ENCODE measurements around the gene TAOK2. TPM values are rescaled to one million over a fixed set of nuclear protein-coding genes. Genes with fewer than 3 reads are reported as not detected.

TAOK2 gene
- total RNA-seq, 1 experiment from 2014 or later, result 56.7 TPM

DNA sequence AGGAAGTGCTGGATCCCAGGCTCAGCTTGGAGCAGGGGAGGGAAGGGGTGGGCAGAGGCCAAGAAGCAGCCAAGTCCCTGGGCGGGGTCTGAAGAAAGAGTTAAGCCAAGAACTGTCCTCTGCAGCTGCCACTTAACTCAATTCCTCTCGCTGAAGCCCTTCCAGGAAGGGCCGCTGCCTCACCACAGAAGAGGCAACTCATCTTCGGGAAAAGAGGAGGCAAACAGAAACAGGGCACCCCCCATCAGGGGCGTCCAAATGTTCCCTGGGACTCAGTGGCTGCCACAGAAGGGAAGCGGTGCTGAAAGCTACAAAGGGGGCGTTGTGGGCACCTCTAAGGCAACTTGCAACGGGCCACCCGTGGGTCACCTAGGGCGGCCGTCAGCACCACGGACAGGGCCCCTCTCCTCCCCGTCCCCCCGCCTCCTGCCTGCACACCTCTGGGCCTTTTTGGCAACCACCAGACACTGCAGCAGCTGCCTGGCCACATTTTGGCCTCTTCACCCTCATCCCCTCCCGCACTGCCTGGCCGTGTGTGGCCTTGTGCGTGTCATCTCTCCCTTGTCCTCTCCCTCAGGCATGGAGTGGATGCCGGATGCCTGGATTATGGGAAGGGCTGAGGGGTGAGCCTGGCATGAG, 54.9 kb downstream of the TAOK2 start:
- no peaks in the 10 kb centered on the region for H4K20me1 ChIP-seq (ENCODE audit: insufficient read depth)
- TF ChIP-seq POLR2A (IDR thresholded peaks at IDR 0.05; ENCODE audit: borderline replicate concordance, extremely low read depth, insufficient read depth, insufficient read length), result no peak
- TF ChIP-seq REST (IDR thresholded peaks at IDR 0.05; ENCODE audit: low read depth), result peak; percentile 83
- ChIA-PET CTCF (no interaction called here), RAD21 (ENCODE audit: low non-redundant PET in 1 of 2, low total read pairs in 2 of 2, uncharacterized antibody in 2 of 2, unreplicated experiment in 2 of 2) (no interaction called here), POLR2A (no interaction called here)
- peaks cover 0 to 5% of the 10 kb centered on the region in 2 experiments; a peak in 2 of 4 replicates for H3K4me1 ChIP-seq (ENCODE audit: control insufficient read depth in 1 of 2, insufficient read depth in 2 of 2, low read length in 2 of 2)
- H3K9me2 ChIP-seq (ENCODE audit: insufficient read depth), result no peaks in the 10 kb centered on the region
- H3K79me2 ChIP-seq (ENCODE audit: insufficient read depth, low read length), result no peaks in the 10 kb centered on the region
- H3K4me2 ChIP-seq (ENCODE audit: low read length), result no peak overlapping the region
- H2AFZ ChIP-seq (ENCODE audit: low read depth, low read length, poor library complexity, severe bottlenecking), result no peak overlapping the region
- DNase-seq (ENCODE audit: low read depth, low spot score) (no peak), ATAC-seq (peak; percentile 45)
- no peaks in the 10 kb centered on the region for H3K27me3 ChIP-seq (ENCODE audit: insufficient read depth, low read length)
- no TSS peak for BruUV-seq (replicated peaks)
- no peaks in the 10 kb centered on the region for H3K9me3 ChIP-seq (ENCODE audit: control insufficient read depth in 1 of 2, insufficient read depth in 1 of 2, low read depth in 1 of 2, low read length in 2 of 2)
- no peaks in the 10 kb centered on the region for H3K36me3 ChIP-seq (ENCODE audit: control insufficient read depth in 1 of 2, insufficient read depth in 2 of 2, low read length in 2 of 2)
- intact Hi-C loops (cut with micrococcal nuclease), result loop anchor here (10.0 kb wide), 1 partner anchor 914 kb away; no protein-coding TSS in a partner anchor
- no peak overlapping the region for H3K27ac ChIP-seq (ENCODE audit: low read depth, low read length)
- no peak overlapping the region for H3K4me3 ChIP-seq (replicated peaks in 1 of 2; ENCODE audit: low read depth in 1 of 2, low read length in 2 of 2)
- no peak overlapping the region for H3K9ac ChIP-seq (ENCODE audit: low read length)

DNA sequence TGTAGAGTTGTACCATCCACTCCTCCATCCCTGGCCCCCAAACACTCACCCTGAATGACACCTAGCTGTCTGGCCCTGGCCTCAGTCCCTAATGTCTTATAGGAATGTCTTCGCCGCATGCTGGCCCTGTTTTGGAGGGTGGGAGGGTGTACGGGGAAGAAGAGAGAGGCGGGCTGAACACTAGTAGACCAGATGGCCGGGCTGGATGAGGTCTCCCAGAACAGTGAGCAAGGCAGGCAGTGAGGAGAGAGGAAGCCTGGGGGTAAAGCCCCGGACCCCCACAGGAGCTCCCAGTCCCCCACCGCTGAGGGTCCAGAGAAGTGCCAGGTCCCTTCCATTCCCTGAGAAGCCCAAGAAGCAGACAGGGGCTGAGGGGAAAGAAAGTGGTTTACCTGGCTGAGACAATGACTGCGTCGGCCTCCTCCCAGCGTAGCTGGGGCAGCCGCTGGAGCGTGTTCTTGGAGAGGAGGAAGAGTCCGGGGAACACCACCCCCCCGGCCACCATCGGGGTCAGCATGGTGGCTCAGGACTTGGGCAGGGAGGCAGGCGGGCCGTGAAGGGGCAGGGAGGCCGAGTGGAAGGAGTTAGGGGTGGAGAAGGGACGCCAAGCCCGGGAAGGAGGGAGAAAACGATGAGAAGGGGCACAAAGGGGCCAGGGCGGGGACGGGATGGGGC, 56.5 kb downstream of the TAOK2 start:
- H3K36me3 ChIP-seq (ENCODE audit: control insufficient read depth in 1 of 2, insufficient read depth in 2 of 2, low read length in 2 of 2), result no peaks in the 10 kb centered on the region
- CTCF ChIA-PET, result interaction anchor here (2.3 kb wide), 1 partner anchor 222 kb away, joined by 8 read pairs; no protein-coding TSS in a partner anchor
- BruUV-seq (replicated peaks), result no TSS peak
- H3K9me2 ChIP-seq (ENCODE audit: insufficient read depth), result no peaks in the 10 kb centered on the region
- RAD21 ChIA-PET (ENCODE audit: low non-redundant PET in 1 of 2, low total read pairs in 2 of 2, uncharacterized antibody in 2 of 2, unreplicated experiment in 2 of 2), result no interaction called here
- H3K9me3 ChIP-seq (ENCODE audit: control insufficient read depth in 1 of 2, insufficient read depth in 1 of 2, low read depth in 1 of 2, low read length in 2 of 2), result no peaks in the 10 kb centered on the region
- ATAC-seq (no peak), DNase-seq (ENCODE audit: low read depth, low spot score) (no peak)
- intact Hi-C loops (cut with micrococcal nuclease), result no loop called here
- no peak overlapping the region for H3K27ac ChIP-seq (ENCODE audit: low read depth, low read length)
- H3K9ac ChIP-seq (ENCODE audit: low read length), result no peak overlapping the region
- no peaks in the 10 kb centered on the region for H4K20me1 ChIP-seq (ENCODE audit: insufficient read depth)
- no peaks in the 10 kb centered on the region for H3K79me2 ChIP-seq (ENCODE audit: insufficient read depth, low read length)
- no peaks in the 10 kb centered on the region for H3K27me3 ChIP-seq (ENCODE audit: insufficient read depth, low read length)
- POLR2A ChIA-PET, result no interaction called here
- no peak overlapping the region for H3K4me2 ChIP-seq (ENCODE audit: low read length)
- TF ChIP-seq FOSL1 (IDR thresholded peaks at IDR 0.05; ENCODE audit: low read depth) (no peak), POLR2A (IDR thresholded peaks at IDR 0.05; ENCODE audit: borderline replicate concordance, extremely low read depth, insufficient read depth, insufficient read length) (no peak), EZH2phosphoT487 (IDR thresholded peaks at IDR 0.05; ENCODE audit: borderline replicate concordance) (no peak), JUND (IDR thresholded peaks at IDR 0.05) (no peak), TCF7L2 (IDR thresholded peaks at IDR 0.05; ENCODE audit: borderline replicate concordance, extremely low read depth, insufficient read depth, insufficient read length) (no peak), CEBPB (IDR thresholded peaks at IDR 0.05; ENCODE audit: low read depth) (no peak), ZFX (IDR thresholded peaks at IDR 0.05) (no peak), POLR2AphosphoS5 (IDR thresholded peaks at IDR 0.05; ENCODE audit: low read depth, low read length) (no peak), RAD21 (IDR thresholded peaks at IDR 0.05; ENCODE audit: low read depth) (no peak)
- TF ChIP-seq, protein P1, sequence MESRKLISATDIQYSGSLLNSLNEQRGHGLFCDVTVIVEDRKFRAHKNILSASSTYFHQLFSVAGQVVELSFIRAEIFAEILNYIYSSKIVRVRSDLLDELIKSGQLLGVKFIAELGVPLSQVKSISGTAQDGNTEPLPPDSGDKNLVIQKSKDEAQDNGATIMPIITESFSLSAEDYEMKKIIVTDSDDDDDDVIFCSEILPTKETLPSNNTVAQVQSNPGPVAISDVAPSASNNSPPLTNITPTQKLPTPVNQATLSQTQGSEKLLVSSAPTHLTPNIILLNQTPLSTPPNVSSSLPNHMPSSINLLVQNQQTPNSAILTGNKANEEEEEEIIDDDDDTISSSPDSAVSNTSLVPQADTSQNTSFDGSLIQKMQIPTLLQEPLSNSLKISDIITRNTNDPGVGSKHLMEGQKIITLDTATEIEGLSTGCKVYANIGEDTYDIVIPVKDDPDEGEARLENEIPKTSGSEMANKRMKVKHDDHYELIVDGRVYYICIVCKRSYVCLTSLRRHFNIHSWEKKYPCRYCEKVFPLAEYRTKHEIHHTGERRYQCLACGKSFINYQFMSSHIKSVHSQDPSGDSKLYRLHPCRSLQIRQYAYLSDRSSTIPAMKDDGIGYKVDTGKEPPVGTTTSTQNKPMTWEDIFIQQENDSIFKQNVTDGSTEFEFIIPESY (IDR thresholded peaks at IDR 0.05; ENCODE audit: extremely low read depth, insufficient replicate concordance, low read length), result no peak
- no peak overlapping the region for H2AFZ ChIP-seq (ENCODE audit: low read depth, low read length, poor library complexity, severe bottlenecking)
- peaks cover 0 to 5% of the 10 kb centered on the region in 2 experiments; a peak in 2 of 4 replicates for H3K4me1 ChIP-seq (ENCODE audit: control insufficient read depth in 1 of 2, insufficient read depth in 2 of 2, low read length in 2 of 2)
- H3K4me3 ChIP-seq (replicated peaks in 1 of 2; ENCODE audit: low read depth in 1 of 2, low read length in 2 of 2), result no peak overlapping the region
